ENCODE measurements around the gene KCNQ2. TPM values are rescaled to one million over a fixed set of nuclear protein-coding genes. Genes with fewer than 3 reads are reported as not detected.

Gene KCNQ2
- total and polyA plus RNA-seq, 10 of the 15 experiments (the other 5 are each of a cell fraction or from before 2014, with no cell fraction given) = 0.06 to 0.49 (median 0.26) TPM; not detected in 7

- H3K9me3 ChIP-seq (replicated peaks; ENCODE audit: control insufficient read depth, insufficient read depth, low read length) = peaks cover 3% of the 10 kb centered on the region; the same call in 1 of the 3 replicates
- SMC1A ChIA-PET (ENCODE audit: uncharacterized antibody, unreplicated experiment) = no interaction called here
- RAD21 ChIA-PET (ENCODE audit: unreplicated experiment) = no interaction called here
- H4K20me1 ChIP-seq (ENCODE audit: control insufficient read depth, insufficient read depth) = no peaks in the 10 kb centered on the region
- no peaks in the 10 kb centered on the region for H3K27me3 ChIP-seq (replicated peaks in 1 of 2; ENCODE audit: control insufficient read depth in 2 of 2, insufficient read depth in 2 of 2, low read length in 1 of 2)
- in situ Hi-C loops (cut with MboI) (no loop called here), intact Hi-C loops (cut with micrococcal nuclease; ENCODE audit: unreplicated experiment) (no loop called here)
- no peak overlapping the region for H3K4me2 ChIP-seq (ENCODE audit: control insufficient read depth, insufficient read depth)
- POLR2A ChIA-PET = no interaction called here
- no peak overlapping the region for H2AFZ ChIP-seq (ENCODE audit: control insufficient read depth, low read depth, low read length)
- no peak overlapping the region for H3K4me3 ChIP-seq
- no peak for ATAC-seq
- BruUV-seq (replicated peaks) = no TSS peak
- 49% methylated on average over 6 of the region's 6 CpGs for WGBS (ENCODE audit: insufficient coverage, insufficient replicate concordance, low lambda C conversion rate, missing lambda C conversion rate)
- DNase-seq (ENCODE audit: low read depth, low spot score) = no peak
- CTCF ChIA-PET = interaction anchor here (0.6 kb wide), 1 partner anchor 735 kb away, joined by 3 read pairs; no protein-coding TSS in a partner anchor
- H3K9ac ChIP-seq (ENCODE audit: control insufficient read depth, insufficient read depth, low read length) = no peak overlapping the region
- H3K4me1 ChIP-seq (ENCODE audit: control insufficient read depth, insufficient read depth, low read length) = no peaks in the 10 kb centered on the region
- FAIRE-seq = no peak
- no peaks in the 10 kb centered on the region for H3K79me2 ChIP-seq (ENCODE audit: control insufficient read depth, insufficient read depth, low read length)
- no peak for TF ChIP-seq SIX5 (IDR thresholded peaks at IDR 0.05; ENCODE audit: low read depth, low read length, severe bottlenecking)
- no peak for TF ChIP-seq STAT1 (conservative IDR thresholded peaks at IDR 0.05)
- TF ChIP-seq E2F8 (IDR thresholded peaks at IDR 0.05; ENCODE audit: low read depth, partially characterized antibody) = no peak
- no peak for TF ChIP-seq RFX5 (IDR thresholded peaks at IDR 0.05; ENCODE audit: low read depth, low read length)
- no peak for TF ChIP-seq SUZ12 (IDR thresholded peaks at IDR 0.05; ENCODE audit: unreplicated experiment)
- no peak overlapping the region for H3K27ac ChIP-seq (ENCODE audit: control insufficient read depth, insufficient read depth)
- no peaks in the 10 kb centered on the region for H3K36me3 ChIP-seq (ENCODE audit: control insufficient read depth in 2 of 2, insufficient read depth in 2 of 2, low read length in 1 of 2)
These were observed 86.6 kb downstream of the KCNQ2 start for GRCh38 chr20:63385819-63386218.
